Measurements from ENCODE around the gene MMP11. TPM values are rescaled to one million over a fixed set of nuclear protein-coding genes. Genes with fewer than 3 reads are reported as not detected.

Gene MMP11
- total and polyA plus RNA-seq, 2 of the 13 experiments (the other 11 are each of a cell fraction or from before 2014, with no cell fraction given), result 8.9 to 28.6 TPM

- TF ChIP-seq CREB3 (CRISPR knock-in tag; IDR thresholded peaks at IDR 0.05) (no peak), MAFG (CRISPR knock-in tag; IDR thresholded peaks at IDR 0.05) (no peak), MXI1 (IDR thresholded peaks at IDR 0.05; ENCODE audit: borderline replicate concordance, low read depth, low read length) (peak; percentile 88; the same call in 1 of the 3 replicates), TBP (CRISPR knock-in tag; IDR thresholded peaks at IDR 0.05) (0 out of 2 replicates have a peak, but pooled peaks have one; percentile 38), RELA (CRISPR knock-in tag; IDR thresholded peaks at IDR 0.05) (no peak), PRMT3 (CRISPR knock-in tag; IDR thresholded peaks at IDR 0.05; ENCODE audit: borderline replicate concordance, low read depth) (no peak), FOSL2 (CRISPR knock-in tag; IDR thresholded peaks at IDR 0.05) (peak; percentile 75), KLF12 (CRISPR knock-in tag; IDR thresholded peaks at IDR 0.05; ENCODE audit: borderline replicate concordance) (0 out of 2 replicates have a peak, but pooled peaks have one; percentile 71), ZBTB4 (CRISPR knock-in tag; IDR thresholded peaks at IDR 0.05; ENCODE audit: borderline replicate concordance) (no peak), NFIB (CRISPR knock-in tag; IDR thresholded peaks at IDR 0.05; ENCODE audit: borderline replicate concordance) (no peak)
- TF ChIP-seq, protein P1, sequence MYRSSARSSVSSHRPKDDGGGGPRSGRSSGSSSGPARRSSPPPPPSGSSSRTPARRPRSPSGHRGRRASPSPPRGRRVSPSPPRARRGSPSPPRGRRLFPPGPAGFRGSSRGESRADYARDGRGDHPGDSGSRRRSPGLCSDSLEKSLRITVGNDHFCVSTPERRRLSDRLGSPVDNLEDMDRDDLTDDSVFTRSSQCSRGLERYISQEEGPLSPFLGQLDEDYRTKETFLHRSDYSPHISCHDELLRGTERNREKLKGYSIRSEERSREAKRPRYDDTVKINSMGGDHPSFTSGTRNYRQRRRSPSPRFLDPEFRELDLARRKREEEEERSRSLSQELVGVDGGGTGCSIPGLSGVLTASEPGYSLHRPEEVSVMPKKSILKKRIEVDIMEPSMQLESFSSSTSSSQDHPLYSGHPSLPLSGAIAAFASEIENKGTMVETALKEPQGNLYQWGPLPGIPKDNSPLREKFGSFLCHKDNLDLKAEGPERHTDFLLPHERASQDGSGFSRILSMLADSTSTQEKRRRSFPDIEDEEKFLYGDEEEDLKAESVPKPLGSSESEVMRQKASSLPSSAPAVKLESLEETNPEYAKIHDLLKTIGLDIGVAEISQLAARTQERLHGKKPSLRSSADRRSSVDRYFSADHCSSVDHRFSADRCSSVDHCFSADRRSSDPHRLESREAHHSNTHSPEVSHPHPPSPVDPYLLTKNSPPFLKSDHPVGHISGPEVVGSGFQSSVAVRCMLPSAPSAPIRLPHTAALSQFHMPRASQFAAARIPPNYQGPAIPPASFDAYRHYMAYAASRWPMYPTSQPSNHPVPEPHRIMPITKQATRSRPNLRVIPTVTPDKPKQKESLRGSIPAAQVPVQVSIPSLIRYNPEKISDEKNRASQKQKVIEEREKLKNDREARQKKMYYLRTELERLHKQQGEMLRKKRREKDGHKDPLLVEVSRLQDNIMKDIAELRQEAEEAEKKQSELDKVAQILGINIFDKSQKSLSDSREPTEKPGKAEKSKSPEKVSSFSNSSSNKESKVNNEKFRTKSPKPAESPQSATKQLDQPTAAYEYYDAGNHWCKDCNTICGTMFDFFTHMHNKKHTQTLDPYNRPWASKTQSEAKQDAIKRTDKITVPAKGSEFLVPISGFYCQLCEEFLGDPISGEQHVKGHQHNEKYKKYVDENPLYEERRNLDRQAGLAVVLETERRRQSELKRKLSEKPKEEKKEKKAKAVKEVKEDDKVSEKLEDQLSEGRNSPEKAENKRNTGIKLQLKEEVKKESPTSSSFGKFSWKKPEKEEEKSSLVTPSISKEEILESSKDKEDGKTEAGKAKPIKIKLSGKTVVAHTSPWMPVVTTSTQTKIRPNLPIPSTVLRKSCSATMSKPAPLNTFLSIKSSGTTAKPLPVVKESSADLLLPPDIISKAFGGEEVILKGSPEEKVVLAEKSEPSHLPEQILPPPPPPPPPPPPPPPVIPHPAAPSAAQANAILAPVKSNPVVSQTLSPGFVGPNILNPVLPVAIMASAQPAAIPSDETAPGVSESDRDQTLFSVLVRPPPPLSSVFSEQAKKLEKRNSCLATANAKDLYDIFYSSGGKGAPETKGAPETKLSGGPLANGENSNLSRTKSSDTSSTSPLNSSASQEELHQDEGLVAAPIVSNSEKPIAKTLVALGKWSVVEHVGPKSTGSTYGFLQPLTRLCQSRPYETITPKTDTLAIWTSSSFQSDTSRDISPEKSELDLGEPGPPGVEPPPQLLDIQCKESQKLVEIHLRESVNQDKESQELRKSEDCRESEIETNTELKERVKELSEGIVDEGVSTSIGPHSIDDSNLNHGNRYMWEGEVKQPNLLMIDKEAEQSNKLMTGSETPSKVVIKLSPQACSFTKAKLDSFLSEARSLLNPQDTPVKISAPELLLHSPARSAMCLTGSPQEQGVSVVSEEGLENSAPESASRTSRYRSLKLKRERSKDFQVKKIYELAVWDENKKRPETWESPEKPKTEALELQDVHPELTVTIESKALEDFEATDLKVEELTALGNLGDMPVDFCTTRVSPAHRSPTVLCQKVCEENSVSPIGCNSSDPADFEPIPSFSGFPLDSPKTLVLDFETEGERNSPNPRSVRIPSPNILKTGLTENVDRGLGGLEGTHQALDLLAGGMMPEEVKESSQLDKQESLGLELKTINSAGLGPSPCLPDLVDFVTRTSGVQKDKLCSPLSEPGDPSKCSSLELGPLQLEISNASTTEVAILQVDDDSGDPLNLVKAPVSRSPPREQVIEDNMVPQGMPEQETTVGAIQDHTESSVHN (CRISPR knock-in tag; IDR thresholded peaks at IDR 0.05), result peak; percentile 64; the same call in 1 of the 2 replicates
- TF ChIP-seq, protein P2, sequence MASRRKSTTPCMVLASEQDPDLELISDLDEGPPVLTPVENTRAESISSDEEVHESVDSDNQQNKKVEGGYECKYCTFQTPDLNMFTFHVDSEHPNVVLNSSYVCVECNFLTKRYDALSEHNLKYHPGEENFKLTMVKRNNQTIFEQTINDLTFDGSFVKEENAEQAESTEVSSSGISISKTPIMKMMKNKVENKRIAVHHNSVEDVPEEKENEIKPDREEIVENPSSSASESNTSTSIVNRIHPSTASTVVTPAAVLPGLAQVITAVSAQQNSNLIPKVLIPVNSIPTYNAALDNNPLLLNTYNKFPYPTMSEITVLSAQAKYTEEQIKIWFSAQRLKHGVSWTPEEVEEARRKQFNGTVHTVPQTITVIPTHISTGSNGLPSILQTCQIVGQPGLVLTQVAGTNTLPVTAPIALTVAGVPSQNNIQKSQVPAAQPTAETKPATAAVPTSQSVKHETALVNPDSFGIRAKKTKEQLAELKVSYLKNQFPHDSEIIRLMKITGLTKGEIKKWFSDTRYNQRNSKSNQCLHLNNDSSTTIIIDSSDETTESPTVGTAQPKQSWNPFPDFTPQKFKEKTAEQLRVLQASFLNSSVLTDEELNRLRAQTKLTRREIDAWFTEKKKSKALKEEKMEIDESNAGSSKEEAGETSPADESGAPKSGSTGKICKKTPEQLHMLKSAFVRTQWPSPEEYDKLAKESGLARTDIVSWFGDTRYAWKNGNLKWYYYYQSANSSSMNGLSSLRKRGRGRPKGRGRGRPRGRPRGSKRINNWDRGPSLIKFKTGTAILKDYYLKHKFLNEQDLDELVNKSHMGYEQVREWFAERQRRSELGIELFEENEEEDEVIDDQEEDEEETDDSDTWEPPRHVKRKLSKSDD (CRISPR knock-in tag; IDR thresholded peaks at IDR 0.05; ENCODE audit: low read depth), result 0 out of 2 replicates have a peak, but pooled peaks have one; percentile 44
These were observed 1.7 kb downstream of the MMP11 start (continued) for GRCh38 chr22:23774114-23774921.
